Activated T-cell treated with anti-CD3 and anti-CD28 coated beads, Interleukin-2, amount 50 U/mL, for 1 hour (primary cell): ENCODE results near the gene MCM5.
"Not testable (repeated sequence)": the region's sequence is repeated elsewhere in the genome, so short reads cannot be mapped to it uniquely, and the experiment has no call there.

Experiments
- DNase-seq: peaks from one replicate; pipeline ENCODE4 v3.0.0-alpha.2; 2020

MCM5 gene

DNA sequence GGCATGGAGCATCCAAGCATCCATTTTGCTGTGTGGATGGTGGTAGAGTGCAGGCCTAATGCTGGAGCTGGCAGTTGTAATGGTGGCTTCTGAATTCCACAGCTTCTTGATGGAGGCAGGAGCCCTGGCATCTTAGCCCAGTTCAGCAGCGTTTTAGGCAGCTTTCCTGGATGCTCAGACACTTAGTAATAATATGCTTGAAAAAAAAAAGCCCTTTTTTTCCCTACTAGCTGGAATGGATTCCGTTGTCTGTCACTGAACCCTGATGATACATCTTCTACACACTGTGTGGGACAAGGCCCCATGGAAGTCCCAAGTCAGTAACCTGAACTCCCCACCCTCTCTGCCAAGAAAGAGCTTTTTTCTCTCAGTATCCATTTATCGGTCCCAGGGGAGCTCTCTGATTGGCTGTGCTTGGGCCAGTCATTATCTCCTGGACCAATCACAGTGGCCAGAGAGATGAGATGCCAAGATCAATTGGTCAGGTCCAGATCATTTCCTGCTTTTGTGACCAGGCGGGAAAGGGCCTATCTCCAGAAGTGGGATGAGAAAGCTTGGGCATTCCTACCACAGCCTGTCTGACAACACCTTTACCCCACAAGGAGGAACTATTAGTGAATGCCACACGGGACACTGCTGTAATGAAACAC lies 34.2 kb downstream of the MCM5 start:
- no peak for DNase-seq

DNA sequence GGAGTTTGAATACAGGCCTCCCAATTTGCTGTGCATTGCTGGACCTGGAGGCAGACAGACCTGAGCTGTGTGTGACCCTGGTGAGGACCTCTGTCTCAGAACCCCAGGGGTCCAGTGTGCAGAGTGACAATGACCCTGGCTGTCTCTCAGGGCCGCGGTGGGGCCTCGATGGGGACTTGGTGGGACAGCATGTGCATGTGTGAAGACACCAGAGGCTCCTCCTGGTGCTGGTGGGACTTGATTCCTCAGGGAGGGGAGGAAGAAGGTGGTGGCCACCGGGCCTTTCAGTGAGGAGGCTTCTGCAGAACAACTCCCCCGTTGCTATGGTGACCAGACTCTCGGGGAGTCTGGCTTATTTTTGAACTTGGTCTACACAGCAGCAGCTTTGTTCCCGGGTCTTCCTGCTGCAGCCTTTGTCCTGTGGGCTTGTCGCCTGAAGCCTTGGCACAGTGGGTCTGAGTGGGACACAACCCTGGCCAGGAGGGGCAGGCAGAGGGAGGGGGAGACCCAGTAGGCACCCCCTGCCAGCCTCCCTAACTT lies 35.3 kb downstream of the MCM5 start:
- DNase-seq, result no peak

DNA sequence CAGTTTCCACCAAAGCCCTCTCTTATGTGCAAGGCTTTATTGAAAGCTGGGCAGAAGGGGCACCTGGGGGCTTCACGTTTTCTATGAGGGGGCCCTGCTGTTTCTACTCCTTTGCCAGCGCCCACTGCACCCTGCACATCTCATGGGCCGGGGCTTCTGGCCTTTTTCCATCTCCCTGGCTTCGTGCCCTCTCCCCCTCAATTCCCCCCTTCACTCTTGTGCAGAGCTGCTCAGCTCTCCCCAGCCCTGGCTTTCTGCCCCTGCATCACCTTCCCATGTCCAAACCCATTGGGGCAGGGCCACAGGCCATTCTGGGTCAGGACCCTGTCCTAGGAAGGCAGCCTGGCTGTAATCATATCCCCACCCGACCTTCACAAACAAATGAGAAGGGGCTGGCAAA lies 36.5 kb downstream of the MCM5 start:
- DNase-seq, result no peak

DNA sequence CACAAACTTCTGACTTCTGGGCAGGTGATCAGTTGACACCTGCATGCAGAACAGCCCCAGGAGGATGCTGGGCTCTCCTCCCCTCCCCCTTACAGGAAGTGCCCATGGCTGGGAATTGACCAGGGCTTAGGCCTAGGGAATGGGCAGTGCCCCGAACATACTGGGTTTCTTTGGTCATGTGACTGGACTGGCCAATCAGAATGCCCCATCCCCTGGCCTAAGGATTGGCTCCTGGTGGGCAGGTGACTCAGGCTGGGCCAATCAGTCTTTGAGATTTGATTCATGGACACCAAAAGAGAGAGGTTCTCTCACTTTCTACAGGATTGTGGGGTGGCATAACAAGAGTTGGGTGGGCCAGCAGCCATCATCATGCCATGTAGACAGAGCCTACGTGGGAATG lies 37.1 kb downstream of the MCM5 start:
- no peak for DNase-seq

DNA sequence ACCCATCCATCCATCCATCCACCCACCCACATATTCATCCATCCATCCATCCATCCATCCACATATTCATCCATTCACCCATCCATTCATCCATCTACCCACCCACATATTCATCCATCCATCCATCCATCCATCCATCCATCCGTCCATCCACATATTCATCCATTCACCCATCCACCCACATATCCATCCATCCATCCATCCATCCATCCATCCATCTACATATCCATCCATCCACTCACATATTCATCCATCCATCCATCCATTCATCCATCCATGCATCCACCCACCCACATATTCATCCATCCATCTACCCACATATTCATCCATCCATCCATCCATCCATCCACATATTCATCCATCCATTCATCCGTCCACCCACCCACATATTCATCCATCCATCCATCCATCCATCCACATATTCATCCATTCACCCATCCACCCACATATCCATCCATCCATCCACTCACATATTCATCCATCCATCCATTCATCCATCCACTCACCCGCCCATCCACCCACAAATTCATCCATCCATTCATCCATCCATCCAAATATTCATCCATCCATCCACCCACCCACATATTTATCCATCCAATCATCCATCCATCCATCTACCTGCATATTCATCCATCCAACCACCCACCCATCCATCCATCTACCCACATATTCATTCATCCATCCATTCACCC lies 38.9 kb downstream of the MCM5 start:
- DNase-seq, result not testable (repeated sequence)

DNA sequence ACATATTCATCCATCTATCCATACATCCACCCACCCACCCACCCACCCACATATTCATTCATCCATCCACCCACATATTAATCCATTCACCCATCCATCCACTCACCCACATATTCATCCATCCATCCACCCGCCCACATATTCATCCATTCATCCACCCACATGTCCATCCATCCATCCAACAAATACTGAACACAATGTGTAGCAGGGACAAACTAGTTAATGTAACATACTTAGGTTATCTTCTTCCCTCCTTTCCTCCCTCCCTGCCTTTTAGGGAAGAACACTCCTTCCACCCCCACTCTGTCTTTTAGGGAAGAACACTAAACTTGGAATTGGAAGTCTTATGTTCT lies 39.4 kb downstream of the MCM5 start:
- DNase-seq, result no peak

DNA sequence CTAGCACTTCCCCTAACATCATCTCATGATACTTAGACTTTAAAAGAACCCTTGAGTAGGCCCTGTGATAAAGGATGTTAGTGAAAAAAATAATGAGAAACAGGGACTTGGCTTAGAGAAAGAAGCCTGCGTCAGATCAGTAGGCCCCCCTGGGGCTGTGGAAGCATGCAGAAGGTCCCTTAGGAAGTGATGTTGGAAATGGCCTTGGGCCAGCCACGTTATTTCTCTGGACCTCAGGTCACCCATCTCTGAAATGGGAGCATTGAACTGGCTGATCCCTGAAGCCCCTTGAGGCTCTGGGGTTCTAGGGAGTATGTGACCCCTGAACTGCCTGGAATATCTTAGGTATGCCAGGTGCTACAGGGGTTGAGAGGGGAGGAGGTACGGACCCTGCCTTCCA lies 40.2 kb downstream of the MCM5 start:
- DNase-seq, result no peak

DNA sequence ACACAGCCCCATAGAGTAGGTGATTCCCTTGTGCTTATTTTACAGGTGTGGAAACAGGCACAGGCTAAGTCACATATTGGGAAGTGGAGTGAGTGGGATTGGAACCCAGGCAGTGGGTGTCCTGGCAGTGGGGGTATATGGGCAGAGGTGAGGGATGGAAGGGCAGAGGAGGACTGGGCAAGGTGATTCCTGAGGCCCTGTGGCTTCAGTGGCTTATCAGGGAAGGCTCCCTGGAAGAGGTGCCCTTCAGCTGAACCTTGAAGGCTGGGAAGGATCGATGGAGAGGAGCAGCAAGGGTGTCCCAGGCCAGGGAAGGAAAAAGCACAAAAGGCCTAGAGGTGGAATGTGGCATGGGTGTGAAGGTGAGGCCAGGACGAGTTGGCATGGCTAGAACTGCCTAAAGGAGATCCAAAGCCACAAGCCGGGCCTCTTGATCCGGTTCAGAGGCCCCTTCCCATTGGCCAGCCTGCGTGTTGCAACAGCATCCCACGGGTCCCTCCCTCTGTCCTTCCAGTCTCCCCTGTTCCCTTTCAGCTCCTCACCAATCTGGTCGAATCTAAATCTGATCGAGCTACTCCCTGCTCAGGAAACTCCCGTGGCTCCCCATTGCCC lies 41.7 kb downstream of the MCM5 start:
- no peak for DNase-seq

DNA sequence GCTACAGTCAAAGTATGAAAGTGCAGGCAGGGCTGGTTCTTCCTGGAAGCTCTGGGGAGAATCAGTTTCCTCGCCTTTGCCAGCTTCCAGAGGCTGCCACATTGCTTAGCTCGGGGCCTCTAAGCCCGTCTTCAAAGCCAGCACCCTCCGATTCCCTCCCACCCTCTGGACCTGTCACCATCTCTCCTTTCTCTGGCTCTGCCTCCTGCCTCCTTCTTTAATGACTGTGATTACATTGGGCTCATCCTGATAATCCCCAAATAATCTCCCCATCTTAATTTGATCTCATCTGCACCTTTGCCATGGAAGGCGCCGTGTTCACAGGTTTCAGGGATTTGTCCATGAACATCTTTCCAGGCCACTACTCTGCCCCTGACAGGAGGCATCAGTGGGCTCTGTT lies 42.5 kb downstream of the MCM5 start:
- no peak for DNase-seq

DNA sequence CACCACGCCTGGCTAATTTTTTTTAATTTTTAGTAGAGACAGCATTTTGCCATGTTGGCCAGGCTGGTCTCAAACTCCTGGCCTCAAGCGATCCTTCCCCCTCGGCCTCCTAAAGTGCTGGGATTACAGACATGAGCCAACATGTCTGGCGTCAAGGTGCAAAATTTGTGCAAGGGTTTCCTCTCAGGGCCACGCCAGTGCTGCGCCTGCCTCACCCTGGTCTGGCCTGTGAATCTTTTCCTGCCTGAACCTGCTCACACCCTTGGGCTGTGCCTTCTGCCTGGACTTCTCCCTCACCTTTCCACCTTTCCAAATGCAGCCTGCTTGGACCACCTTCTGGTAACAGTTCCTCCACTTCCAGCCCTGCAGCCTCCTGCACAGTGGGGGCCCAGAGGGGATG lies 43.4 kb downstream of the MCM5 start:
- no peak for DNase-seq

DNA sequence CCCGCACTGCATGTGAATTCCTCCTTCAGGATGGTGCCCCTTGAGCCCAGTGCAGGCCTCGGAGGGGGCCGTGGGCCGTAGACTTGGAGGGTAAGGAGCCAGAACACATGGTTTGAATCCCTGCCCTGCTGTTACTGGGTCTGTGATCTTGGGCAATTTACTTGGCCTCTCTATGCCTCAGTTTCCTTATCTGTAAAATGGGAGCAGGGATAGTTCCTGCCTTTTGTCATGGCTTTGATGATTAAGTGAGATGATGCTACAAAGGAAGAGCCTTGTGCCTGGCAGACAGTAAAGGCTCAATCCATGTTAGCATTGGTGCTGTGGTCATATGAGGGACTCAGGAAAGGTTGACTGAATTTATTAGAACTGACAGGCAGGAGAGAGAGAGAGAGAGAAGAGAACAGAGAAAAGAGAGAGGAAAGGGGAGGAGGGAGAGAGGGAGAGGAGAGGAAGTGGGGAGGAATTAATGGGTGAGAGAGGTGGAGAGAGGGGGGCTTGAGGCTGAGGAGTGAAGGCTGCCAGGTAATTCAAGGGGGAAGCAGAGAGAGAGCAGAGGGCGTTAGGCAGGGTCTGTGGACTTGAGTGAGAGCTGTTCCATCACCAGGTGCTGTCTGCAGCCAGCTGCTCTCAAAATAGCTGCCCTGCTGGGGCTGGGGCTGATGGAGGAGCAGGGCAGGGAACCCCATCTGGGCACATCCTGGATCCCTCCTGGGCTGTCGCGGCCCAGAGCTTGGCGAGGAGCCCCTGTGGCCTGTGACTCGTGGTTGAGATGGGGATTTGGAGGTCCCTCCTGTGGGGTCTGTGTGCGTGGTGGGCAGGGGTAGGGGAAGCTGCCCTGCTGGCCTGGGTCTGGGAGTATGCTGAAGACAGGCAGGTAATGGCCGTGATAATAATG lies 44.1 kb downstream of the MCM5 start:
- DNase-seq, result no peak

DNA sequence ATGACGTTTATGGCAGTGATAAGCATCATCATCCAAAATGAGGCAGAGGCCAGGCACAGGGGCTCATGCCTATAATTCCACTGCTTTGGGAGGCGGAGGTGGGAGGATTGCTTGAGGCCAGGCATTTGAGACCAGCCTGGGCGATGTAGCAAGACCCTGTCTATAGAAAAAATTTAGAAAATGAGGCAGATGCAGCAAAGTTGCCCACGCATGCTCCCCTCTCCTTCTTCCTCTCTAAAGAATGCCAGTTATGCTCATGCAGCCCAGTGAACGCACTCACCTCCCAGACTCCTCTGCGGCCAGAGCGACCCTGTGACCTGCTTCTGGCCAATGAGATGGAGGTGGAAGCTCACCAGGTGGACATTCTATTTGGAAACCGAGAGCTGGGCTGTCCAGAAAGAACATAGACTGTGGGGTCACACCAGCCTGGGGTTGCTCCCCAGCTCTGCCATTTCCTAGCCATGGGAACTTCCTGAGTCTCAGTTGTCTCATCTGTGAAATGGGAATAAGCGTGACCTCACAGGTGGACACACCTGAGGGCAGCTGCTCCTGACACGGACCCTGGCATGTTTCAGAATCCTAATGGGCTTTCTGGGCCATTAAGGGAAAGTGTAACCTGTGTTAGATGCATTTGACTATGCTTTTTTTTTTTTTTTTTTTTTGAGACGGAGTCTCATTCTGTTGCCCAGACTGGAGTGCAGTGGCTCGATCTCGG lies 44.9 kb downstream of the MCM5 start:
- DNase-seq, result no peak

DNA sequence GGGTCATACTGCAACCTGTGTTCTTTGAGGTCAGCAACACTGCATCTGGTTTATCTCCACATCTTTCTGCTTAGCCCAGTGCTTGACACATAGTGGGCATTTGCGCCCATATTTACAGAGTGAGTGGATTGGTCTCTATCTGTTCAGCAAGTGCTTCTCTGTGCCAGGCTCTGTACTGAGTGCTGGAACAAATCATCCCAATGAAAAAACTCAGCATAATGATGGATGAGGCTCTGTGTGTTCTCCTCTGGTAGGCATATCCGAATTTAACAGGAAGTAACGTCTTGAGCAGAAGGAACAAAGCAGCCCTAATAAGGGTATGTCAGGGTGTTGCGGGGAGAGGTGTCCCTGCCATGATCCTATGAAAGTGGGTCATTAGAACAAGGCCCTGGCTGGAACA lies 46.0 kb downstream of the MCM5 start:
- DNase-seq, result no peak

DNA sequence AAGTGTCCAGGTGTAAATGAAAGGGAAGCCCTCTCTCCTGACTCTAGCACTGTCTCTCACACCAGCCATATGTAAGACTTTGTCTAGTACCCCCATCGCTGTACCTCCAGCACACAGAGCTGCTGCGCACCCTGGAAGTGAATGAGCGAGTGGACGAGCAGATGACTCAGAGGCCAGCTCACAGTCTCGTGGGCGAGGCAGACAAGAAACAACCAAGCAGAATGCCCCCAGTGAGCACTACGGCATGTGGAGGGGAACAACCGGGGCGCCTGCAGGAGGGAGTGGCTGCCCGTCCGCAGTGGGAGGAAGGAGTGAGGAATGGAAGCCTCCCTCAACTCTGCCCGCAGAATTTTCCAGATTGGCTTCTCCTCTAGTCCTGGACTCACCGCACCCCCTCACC lies 46.4 kb downstream of the MCM5 start:
- no peak for DNase-seq

DNA sequence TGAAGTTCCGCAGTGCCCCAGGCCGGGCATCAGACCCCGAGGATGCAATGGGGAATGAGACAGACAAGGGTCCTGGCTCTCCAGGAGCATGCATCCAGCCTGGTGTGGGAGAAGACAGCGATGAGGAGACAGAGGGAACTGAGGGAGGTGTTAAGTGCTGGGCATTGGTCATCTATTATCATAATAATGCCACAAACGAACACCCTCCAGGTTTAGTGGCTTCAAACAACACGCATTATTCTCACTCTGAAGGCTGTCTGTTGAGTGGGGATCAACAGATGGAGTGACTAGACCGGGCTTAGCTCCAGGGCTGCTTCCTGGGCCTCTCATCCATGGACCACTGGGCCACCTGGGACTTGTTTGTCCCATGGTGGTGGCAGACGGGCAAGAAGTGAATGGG lies 48.6 kb downstream of the MCM5 start:
- DNase-seq, result no peak

DNA sequence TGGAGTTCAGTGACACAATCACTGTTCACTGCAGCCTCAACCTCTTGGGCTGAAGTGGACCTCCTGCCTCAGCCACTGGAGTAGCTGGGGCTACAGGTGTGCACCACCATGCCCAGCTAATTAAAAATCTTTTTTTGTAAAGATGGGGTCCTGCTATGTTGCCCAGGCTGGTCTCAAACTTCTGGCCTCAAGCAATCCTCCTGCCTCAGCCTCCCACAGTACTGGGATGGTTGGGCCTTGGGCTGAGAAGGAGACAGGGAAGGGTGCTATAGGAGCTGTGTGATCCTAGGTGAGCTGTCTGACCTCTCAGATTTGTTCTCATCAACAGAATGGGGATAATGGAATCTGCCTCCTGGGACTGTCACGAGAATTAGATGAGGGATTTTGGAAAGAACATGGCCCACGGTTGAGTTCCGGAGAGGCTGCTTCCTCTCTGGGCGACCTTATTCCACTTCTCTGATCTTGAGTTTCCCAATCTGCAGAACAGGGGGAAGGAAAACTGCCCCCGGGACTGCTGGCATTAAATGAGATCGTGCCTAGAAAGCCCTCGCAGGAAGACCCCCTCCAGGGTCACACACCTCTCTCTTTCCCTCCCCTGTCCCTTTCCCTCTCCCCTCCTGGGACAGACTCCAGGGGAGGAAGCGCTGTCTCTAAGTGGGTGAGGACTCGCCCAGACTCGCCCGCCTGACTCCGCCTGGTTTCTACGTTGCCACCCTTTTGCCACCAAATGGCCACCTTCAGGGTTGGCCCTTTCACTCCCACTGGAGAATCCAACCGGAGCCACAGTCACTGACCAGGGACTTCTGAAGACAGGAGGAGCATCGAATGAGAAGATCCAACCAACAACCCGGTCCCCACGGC lies 50.1 kb downstream of the MCM5 start:
- no peak for DNase-seq

DNA sequence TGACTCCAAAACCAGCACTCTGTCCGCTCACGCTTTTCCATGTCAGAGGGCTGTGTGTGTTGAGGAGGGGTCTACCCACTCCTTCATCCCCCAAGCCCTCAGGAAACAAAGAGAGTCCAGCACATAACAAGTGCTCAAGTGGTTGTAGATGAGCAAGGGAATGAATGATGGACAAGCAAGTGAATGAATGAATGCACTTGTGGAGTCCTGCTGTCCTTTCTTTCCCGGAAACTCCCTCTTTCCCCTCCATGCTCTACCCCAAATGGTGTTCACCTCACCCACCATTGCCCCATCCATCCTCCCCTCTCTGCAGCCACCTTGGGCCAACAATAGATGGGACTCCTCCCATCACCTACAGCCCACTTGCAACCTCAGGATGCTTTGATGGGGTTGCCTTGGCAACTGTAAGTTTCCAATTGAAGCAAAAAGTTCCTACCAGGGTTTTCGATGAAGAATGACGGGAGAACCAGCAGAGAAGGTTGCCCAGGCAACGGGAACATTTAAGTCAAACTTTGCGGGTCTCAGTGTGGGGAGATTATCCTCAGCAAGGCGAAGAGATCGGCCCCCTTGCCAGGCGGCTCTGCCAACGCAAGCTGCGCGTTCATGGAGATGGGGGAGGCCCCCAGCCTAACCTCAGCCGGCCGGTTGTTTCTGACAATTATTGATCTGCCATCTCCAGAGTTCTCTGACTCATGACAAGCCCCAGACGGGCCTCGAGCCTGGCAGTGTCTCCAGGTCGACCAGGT lies 51.1 kb downstream of the MCM5 start:
- no peak for DNase-seq

DNA sequence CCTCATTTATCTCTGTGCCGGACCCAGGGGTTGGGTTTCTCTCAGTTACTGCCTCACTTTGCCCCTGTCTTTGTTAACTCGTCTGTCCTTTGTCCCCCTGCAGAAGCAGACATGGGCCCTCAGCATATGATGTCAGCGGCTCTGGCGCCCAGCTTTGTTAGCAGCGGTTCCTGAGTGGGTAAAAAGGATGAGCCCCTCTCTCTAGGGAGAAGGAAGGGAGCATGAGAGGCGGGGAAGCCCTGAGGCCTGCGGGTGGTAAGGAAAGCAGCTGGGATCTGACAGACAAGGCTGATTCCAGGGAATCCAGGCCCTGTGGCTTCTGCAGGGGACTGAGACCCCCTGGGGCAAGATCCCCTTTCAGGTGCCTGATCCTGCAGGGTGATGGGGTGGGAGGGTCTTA lies 51.7 kb downstream of the MCM5 start:
- DNase-seq, result no peak

DNA sequence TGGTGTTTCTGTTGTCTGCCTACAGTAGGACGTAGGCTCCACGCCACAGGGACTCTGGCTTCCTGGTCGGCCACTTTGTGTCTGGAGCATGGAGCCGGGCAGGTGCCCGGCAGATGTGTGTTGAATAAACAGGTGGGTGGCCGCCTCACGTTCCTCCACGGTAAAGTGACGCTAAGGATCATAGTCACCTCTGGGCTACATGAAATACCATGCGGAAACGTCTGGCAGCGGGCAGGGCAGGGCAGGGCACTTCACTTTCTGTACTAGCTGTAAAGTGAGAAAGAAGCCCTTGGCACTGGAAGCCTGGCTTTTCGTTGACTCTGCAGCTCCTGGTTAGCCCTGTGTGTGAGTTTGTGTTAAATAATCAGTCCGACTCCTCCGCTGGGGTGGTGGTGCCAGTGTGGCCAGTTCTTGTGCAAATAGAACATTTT lies 52.4 kb downstream of the MCM5 start:
- no peak for DNase-seq

DNA sequence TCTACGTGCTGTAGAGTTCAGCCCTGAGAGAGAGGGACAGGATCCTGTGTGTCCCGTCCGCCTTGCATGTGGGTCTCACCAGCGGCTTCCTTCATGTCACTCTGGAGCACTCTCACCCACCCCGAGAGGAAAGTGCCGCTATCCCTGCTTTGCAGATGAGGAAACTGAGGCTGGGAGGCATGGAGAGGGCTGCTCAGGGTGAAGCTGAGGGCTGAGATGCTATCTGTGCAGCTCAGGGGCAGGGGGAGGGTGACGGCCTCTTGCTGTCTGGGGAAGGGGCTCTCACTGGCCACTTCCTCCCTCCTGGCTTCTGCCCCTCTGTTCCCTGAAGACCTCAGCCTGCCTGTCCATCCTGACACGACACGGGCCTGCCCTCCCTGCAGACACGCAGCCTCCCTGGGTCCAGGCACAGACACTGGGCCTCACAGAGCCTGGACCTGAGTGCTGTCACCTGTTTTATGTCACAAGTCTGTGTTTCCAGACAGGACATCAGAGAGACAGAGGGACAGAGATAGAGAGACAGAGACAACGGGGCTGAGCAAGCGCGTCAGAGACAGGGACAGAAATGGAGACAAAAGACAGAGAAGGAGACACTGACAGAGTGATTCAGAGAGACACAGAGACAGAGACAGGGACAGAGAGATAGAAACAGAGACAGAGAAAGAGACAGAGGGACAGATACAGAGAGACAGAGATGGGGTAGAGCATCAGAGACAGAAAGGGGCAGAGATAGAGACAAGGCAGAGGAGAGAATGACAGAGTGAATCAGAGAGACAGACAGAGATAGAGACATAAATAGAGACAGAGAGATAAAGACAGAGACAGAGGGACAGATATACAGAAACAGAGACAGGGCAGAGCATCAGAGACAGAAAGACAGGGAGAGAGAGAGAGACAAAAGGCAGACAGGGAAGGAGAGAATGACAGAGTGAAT lies 53.1 kb downstream of the MCM5 start:
- DNase-seq, result no peak
